SK-N-SH treated with all-trans-retinoic acid at 6 μM for 48 hours (cell line): ENCODE measurements around the gene SMIM14.
A peak's percentile ranks its signal among the peaks of the same experiment; 100 is the strongest.

Experiments
- ATAC-seq: fragments of 200-7000 bp; cut with Tn5 transposase; 3 replicates; pipeline ENCODE4 v1.9.1; 2020; ENCODE audit warnings: mild to moderate bottlenecking, moderate library complexity
- ARNTL ChIP-seq: fragments of 450-650 bp; formaldehyde crosslinking; IDR thresholded peaks from 2 replicates; pipeline ENCODE4 v1.5.0; 2020; ENCODE audit warnings: low read depth, mild to moderate bottlenecking, moderate library complexity, borderline replicate concordance
- BACH2 ChIP-seq: fragments of 250-450 bp; sonication (Bioruptor Pico); IDR thresholded peaks from 2 replicates; pipeline ENCODE4 v1.9.0; 2021; ENCODE audit warnings: mild to moderate bottlenecking, borderline replicate concordance
- CSDC2 ChIP-seq: fragments of 250-450 bp; sonication (Bioruptor Pico); IDR thresholded peaks from 2 replicates; pipeline ENCODE4 v1.5.0; 2020; ENCODE audit warnings: mild to moderate bottlenecking, moderate library complexity
- ESRRG ChIP-seq: fragments of 250-450 bp; sonication (Bioruptor Pico); IDR thresholded peaks from 2 replicates; pipeline ENCODE4 v1.6.1; 2021; ENCODE audit warnings: mild to moderate bottlenecking
- GLIS3 ChIP-seq: fragments of 250-450 bp; sonication (Bioruptor Pico); IDR thresholded peaks from 2 replicates; pipeline ENCODE4 v1.5.0; 2020; ENCODE audit warnings: mild to moderate bottlenecking, moderate library complexity
- ISL1 ChIP-seq: fragments of 250-450 bp; sonication (Bioruptor Pico); IDR thresholded peaks from 2 replicates; pipeline ENCODE4 v2.1.2; 2022; ENCODE audit warnings: mild to moderate bottlenecking, moderate library complexity
- OSR1 ChIP-seq: fragments of 250-450 bp; sonication (Bioruptor Pico); IDR thresholded peaks from 2 replicates; pipeline ENCODE4 v1.8.0; 2022; ENCODE audit warnings: moderate library complexity, mild to moderate bottlenecking, inconsistent platforms
- PPARA ChIP-seq: fragments of 250-450 bp; sonication (Bioruptor Pico); IDR thresholded peaks from 2 replicates; pipeline ENCODE4 v1.5.0; 2020; ENCODE audit warnings: mild to moderate bottlenecking, borderline replicate concordance
- RARB ChIP-seq: fragments of 250-450 bp; sonication (Bioruptor Pico); IDR thresholded peaks from 2 replicates; pipeline ENCODE4 v1.8.0; 2021; ENCODE audit warnings: mild to moderate bottlenecking, moderate library complexity
- SNAI2 ChIP-seq: fragments of 250-450 bp; sonication (Bioruptor Pico); IDR thresholded peaks from 2 replicates; pipeline ENCODE4 v1.5.0; 2020; ENCODE audit warnings: mild to moderate bottlenecking, moderate library complexity
- TCF4 ChIP-seq: fragments of 250-450 bp; sonication (Bioruptor Pico); IDR thresholded peaks from 2 replicates; pipeline ENCODE4 v1.8.0; 2021; ENCODE audit warnings: mild to moderate bottlenecking, moderate library complexity, borderline replicate concordance
- TOX ChIP-seq: fragments of 250-450 bp; sonication (Bioruptor Pico); IDR thresholded peaks from 2 replicates; pipeline ENCODE4 v1.8.0; 2021; ENCODE audit warnings: mild to moderate bottlenecking, moderate library complexity, borderline replicate concordance
- ZC3H10 ChIP-seq: fragments of 250-450 bp; sonication (Bioruptor Pico); IDR thresholded peaks from 2 replicates; pipeline ENCODE4 v1.5.1; 2021; ENCODE audit warnings: mild to moderate bottlenecking, moderate library complexity
- ZFP3 ChIP-seq: fragments of 250-450 bp; sonication (Bioruptor Pico); IDR thresholded peaks from 2 replicates; pipeline ENCODE4 v1.5.0; 2020; ENCODE audit warnings: mild to moderate bottlenecking, moderate library complexity
- ZFP30 ChIP-seq: fragments of 450-650 bp; formaldehyde crosslinking; IDR thresholded peaks from 2 replicates; pipeline ENCODE4 v1.5.0; 2022; ENCODE audit warnings: mild to moderate bottlenecking, moderate library complexity
- ZNF565 ChIP-seq: fragments of 450-650 bp; formaldehyde crosslinking; conservative IDR thresholded peaks from 2 replicates; pipeline ENCODE4 v1.5.0; 2020; ENCODE audit warnings: low read depth, mild to moderate bottlenecking, moderate library complexity
- ZNF70 ChIP-seq: fragments of 450-650 bp; formaldehyde crosslinking; IDR thresholded peaks from 2 replicates; pipeline ENCODE4 v1.5.0; 2020; ENCODE audit warnings: mild to moderate bottlenecking, moderate library complexity
- ZNF8 ChIP-seq: fragments of 450-650 bp; formaldehyde crosslinking; IDR thresholded peaks from 2 replicates; pipeline ENCODE4 v1.5.0; 2020; ENCODE audit warnings: mild to moderate bottlenecking, moderate library complexity
- TF ChIP-seq, protein P1 (sequence below): fragments of 250-450 bp; sonication (Bioruptor Pico); IDR thresholded peaks from 2 replicates; pipeline ENCODE4 v1.8.0; 2021; ENCODE audit warnings: low read depth, mild to moderate bottlenecking, moderate library complexity, borderline replicate concordance
- TF ChIP-seq, protein P2 (sequence below): fragments of 250-450 bp; sonication (Bioruptor Pico); IDR thresholded peaks from 2 replicates; pipeline ENCODE4 v1.5.1; 2021; ENCODE audit warnings: mild to moderate bottlenecking, moderate library complexity
- TF ChIP-seq, protein P3 (sequence below): fragments of 250-450 bp; sonication (Bioruptor Pico); IDR thresholded peaks from 2 replicates; pipeline ENCODE4 v1.5.1; 2020; ENCODE audit warnings: low read depth, mild to moderate bottlenecking, moderate library complexity

Gene SMIM14

DNA sequence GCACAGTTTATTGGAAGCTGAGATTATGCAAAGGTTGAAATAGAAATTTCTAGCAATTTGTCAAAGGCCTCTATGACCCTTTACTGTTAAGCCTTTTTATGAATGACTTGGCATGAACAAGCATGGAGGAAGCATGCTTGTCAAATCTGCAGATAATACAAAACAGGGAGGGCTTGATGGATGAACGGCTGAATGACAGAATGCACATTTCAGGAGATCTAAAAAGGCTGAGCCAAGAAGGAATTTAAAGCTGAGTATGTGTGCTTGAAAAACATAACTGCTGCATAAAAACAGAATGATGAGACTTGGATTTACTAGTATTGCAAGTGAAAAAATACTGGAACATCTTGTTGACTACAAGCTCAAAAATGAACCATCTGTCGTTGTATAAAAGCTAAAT lies 30.2 kb upstream of the SMIM14 start:
- no peak for ATAC-seq
- TF ChIP-seq BACH2 (CRISPR knock-in tag) = no peak
- TF ChIP-seq, protein P1, sequence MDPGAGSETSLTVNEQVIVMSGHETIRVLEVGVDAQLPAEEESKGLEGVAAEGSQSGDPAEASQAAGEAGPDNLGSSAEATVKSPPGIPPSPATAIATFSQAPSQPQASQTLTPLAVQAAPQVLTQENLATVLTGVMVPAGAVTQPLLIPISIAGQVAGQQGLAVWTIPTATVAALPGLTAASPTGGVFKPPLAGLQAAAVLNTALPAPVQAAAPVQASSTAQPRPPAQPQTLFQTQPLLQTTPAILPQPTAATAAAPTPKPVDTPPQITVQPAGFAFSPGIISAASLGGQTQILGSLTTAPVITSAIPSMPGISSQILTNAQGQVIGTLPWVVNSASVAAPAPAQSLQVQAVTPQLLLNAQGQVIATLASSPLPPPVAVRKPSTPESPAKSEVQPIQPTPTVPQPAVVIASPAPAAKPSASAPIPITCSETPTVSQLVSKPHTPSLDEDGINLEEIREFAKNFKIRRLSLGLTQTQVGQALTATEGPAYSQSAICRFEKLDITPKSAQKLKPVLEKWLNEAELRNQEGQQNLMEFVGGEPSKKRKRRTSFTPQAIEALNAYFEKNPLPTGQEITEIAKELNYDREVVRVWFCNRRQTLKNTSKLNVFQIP (CRISPR knock-in tag) = no peak

DNA sequence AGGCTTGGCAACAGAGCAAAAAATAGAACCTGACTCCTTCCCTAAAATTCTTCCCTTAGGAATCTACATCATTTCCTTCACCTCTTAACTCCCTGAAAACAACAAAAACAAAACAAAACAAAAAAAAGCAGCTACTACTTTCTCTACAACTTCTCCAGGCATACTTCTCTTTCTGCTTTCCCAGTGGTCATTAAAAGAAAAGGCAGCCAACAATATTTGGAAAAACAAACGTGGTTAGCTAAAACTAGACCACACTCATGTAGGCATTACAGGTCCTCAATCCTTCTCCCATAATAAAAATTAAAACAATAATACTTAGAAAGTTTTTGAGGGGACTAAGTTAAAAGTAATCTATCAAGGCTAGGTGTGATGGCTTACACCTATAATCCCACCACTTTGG lies 29.0 kb upstream of the SMIM14 start:
- TF ChIP-seq OSR1 (no peak), CSDC2 (CRISPR knock-in tag) (no peak), BACH2 (CRISPR knock-in tag) (no peak), ESRRG (CRISPR knock-in tag) (no peak), ARNTL (CRISPR knock-in tag) (no peak), ZFP30 (CRISPR knock-in tag) (no peak), ZNF70 (no peak), ZNF565 (CRISPR knock-in tag) (no peak), ZC3H10 (no peak), ZFP3 (CRISPR knock-in tag) (no peak), ZNF8 (CRISPR knock-in tag) (no peak)
- TF ChIP-seq, protein P1 (CRISPR knock-in tag) = no peak
- TF ChIP-seq, protein P2, sequence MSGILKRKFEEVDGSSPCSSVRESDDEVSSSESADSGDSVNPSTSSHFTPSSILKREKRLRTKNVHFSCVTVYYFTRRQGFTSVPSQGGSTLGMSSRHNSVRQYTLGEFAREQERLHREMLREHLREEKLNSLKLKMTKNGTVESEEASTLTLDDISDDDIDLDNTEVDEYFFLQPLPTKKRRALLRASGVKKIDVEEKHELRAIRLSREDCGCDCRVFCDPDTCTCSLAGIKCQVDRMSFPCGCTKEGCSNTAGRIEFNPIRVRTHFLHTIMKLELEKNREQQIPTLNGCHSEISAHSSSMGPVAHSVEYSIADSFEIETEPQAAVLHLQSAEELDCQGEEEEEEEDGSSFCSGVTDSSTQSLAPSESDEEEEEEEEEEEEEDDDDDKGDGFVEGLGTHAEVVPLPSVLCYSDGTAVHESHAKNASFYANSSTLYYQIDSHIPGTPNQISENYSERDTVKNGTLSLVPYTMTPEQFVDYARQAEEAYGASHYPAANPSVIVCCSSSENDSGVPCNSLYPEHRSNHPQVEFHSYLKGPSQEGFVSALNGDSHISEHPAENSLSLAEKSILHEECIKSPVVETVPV (CRISPR knock-in tag) = no peak
- no peak for ATAC-seq

DNA sequence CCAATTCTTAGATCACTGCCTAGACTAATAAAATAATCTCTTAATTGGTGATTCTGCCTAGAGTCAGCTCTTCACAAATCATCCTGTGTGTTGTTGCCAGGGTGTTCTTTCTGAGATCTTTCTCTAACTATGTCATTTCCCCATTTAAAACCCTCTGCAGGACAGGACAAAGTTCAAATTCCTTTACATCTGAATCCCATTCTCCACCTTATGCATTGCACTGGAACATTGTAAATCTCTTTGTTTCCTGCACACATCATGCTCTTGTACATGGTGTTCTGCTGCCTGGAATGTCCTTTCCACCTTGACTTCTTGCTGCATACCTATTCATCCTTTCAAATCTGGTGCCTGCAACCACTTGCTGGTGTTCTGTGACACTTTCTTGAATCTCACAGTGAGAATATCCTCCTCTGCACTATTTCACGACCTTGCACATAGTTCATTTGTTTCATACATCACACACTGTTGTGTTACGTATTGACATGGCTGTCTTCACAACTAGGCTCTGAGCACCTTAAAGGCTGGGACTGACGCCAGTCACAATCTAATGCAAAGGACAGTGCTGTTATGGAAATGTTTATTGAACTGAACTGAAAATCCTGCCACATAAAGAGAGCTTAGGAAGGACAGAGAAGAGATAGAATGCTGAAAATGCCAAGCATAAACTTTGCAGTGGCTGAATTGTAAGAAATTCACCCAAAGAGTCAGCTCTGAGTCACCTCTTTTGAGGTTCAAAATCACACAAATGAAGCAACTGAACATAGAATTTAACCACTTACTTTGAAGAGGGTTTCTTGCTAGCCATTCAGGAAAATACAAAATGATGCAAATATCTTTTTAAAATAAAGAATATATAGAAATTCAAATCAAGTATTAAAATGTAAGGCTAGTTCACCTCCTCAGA lies 26.4 kb upstream of the SMIM14 start:
- TF ChIP-seq, protein P1 (CRISPR knock-in tag) = no peak
- TF ChIP-seq ARNTL (CRISPR knock-in tag) = no peak
- no peak for TF ChIP-seq ZC3H10
- no peak for TF ChIP-seq ZNF8 (CRISPR knock-in tag)
- TF ChIP-seq SNAI2 (CRISPR knock-in tag) = no peak
- TF ChIP-seq ZFP30 (CRISPR knock-in tag) = no peak
- TF ChIP-seq, protein P3, sequence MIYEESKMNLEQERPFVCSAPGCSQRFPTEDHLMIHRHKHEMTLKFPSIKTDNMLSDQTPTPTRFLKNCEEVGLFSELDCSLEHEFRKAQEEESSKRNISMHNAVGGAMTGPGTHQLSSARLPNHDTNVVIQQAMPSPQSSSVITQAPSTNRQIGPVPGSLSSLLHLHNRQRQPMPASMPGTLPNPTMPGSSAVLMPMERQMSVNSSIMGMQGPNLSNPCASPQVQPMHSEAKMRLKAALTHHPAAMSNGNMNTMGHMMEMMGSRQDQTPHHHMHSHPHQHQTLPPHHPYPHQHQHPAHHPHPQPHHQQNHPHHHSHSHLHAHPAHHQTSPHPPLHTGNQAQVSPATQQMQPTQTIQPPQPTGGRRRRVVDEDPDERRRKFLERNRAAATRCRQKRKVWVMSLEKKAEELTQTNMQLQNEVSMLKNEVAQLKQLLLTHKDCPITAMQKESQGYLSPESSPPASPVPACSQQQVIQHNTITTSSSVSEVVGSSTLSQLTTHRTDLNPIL (CRISPR knock-in tag) = no peak
- TF ChIP-seq ESRRG (CRISPR knock-in tag) = no peak
- no peak for TF ChIP-seq CSDC2 (CRISPR knock-in tag)
- TF ChIP-seq ISL1 (CRISPR knock-in tag) = no peak
- TF ChIP-seq RARB = no peak
- no peak for TF ChIP-seq ZNF70
- TF ChIP-seq ZNF565 (CRISPR knock-in tag) = no peak
- no peak for TF ChIP-seq PPARA (CRISPR knock-in tag)
- no peak for TF ChIP-seq ZFP3 (CRISPR knock-in tag)
- TF ChIP-seq OSR1 = no peak
- TF ChIP-seq, protein P2 (CRISPR knock-in tag) = no peak
- TF ChIP-seq GLIS3 = no peak
- TF ChIP-seq TOX = no peak
- TF ChIP-seq TCF4 (CRISPR knock-in tag) = no peak
- ATAC-seq = peak; percentile 69
